Measurements from ENCODE around the gene KCND2.
"Not testable (repeated sequence)": the region's sequence is repeated elsewhere in the genome, so short reads cannot be mapped to it uniquely, and the experiment has no call there.

The KCND2 gene

GRCh38 chr7:120691915-120692314 is 418.9 kb downstream of the KCND2 start:
- no peak overlapping the region for H3K27ac ChIP-seq (ENCODE audit: low read depth, low read length)
- no peaks in the 10 kb centered on the region for H3K9me2 ChIP-seq (replicated peaks; ENCODE audit: control insufficient read depth, low read length)
- no peaks in the 10 kb centered on the region for H3K79me2 ChIP-seq (ENCODE audit: control insufficient read depth, low read length)
- H3K4me2 ChIP-seq (ENCODE audit: low read length) = no peak overlapping the region
- no peaks in the 10 kb centered on the region for H3F3A ChIP-seq (ENCODE audit: control insufficient read depth, insufficient read depth)
- H3K27me3 ChIP-seq (ENCODE audit: control insufficient read depth, low read length) = no peaks in the 10 kb centered on the region
- TF ChIP-seq EZH2phosphoT487 (IDR thresholded peaks at IDR 0.05; ENCODE audit: borderline replicate concordance, low read length) = no peak
- TF ChIP-seq CTCF (IDR thresholded peaks at IDR 0.05; ENCODE audit: low read depth, low read length, poor library complexity, severe bottlenecking) = no peak
- H3K36me3 ChIP-seq (ENCODE audit: control insufficient read depth, low read length) = no peaks in the 10 kb centered on the region
- no peaks in the 10 kb centered on the region for H3K4me1 ChIP-seq (ENCODE audit: control insufficient read depth, low read length)
- no peaks in the 10 kb centered on the region for H3K9me3 ChIP-seq (ENCODE audit: control insufficient read depth, insufficient read depth, low read length)
- H4K20me1 ChIP-seq (ENCODE audit: control insufficient read depth, insufficient read depth, low read depth, low read length) = no peaks in the 10 kb centered on the region
- no peak overlapping the region for H3K4me3 ChIP-seq (ENCODE audit: low read length)

GRCh38 chr7:120695848-120696247 is 422.9 kb downstream of the KCND2 start:
- no peak overlapping the region for H3K4me2 ChIP-seq (ENCODE audit: low read length)
- H3K4me1 ChIP-seq (ENCODE audit: control insufficient read depth, low read length) = no peaks in the 10 kb centered on the region
- H3K4me3 ChIP-seq (ENCODE audit: low read length) = no peak overlapping the region
- no peaks in the 10 kb centered on the region for H3K36me3 ChIP-seq (ENCODE audit: control insufficient read depth, low read length)
- H3K9me2 ChIP-seq (replicated peaks; ENCODE audit: control insufficient read depth, low read length) = no peaks in the 10 kb centered on the region
- no peaks in the 10 kb centered on the region for H3K27me3 ChIP-seq (ENCODE audit: control insufficient read depth, low read length)
- H3F3A ChIP-seq (ENCODE audit: control insufficient read depth, insufficient read depth) = no peaks in the 10 kb centered on the region
- TF ChIP-seq CTCF (IDR thresholded peaks at IDR 0.05; ENCODE audit: low read depth, low read length, poor library complexity, severe bottlenecking) (no peak), EZH2phosphoT487 (IDR thresholded peaks at IDR 0.05; ENCODE audit: borderline replicate concordance, low read length) (no peak)
- H3K9me3 ChIP-seq (ENCODE audit: control insufficient read depth, insufficient read depth, low read length) = no peaks in the 10 kb centered on the region
- no peaks in the 10 kb centered on the region for H4K20me1 ChIP-seq (ENCODE audit: control insufficient read depth, insufficient read depth, low read depth, low read length)
- H3K79me2 ChIP-seq (ENCODE audit: control insufficient read depth, low read length) = no peaks in the 10 kb centered on the region
- no peak overlapping the region for H3K27ac ChIP-seq (ENCODE audit: low read depth, low read length)

GRCh38 chr7:120700796-120701195 is 427.8 kb downstream of the KCND2 start:
- Histone ChIP-seq H3K4me1 (ENCODE audit: control insufficient read depth, low read length) (no peaks in the 10 kb centered on the region), H3K4me2 (ENCODE audit: low read length) (no peak overlapping the region), H3K9me2 (replicated peaks; ENCODE audit: control insufficient read depth, low read length) (no peaks in the 10 kb centered on the region), H3F3A (ENCODE audit: control insufficient read depth, insufficient read depth) (no peaks in the 10 kb centered on the region), H3K9me3 (ENCODE audit: control insufficient read depth, insufficient read depth, low read length) (no peaks in the 10 kb centered on the region), H3K27ac (ENCODE audit: low read depth, low read length) (no peak overlapping the region), H3K4me3 (ENCODE audit: low read length) (no peak overlapping the region), H3K36me3 (ENCODE audit: control insufficient read depth, low read length) (no peaks in the 10 kb centered on the region), H3K27me3 (ENCODE audit: control insufficient read depth, low read length) (no peaks in the 10 kb centered on the region), H3K79me2 (ENCODE audit: control insufficient read depth, low read length) (no peaks in the 10 kb centered on the region), H4K20me1 (ENCODE audit: control insufficient read depth, insufficient read depth, low read depth, low read length) (no peaks in the 10 kb centered on the region)
- TF ChIP-seq EZH2phosphoT487 (IDR thresholded peaks at IDR 0.05; ENCODE audit: borderline replicate concordance, low read length) (no peak), CTCF (IDR thresholded peaks at IDR 0.05; ENCODE audit: low read depth, low read length, poor library complexity, severe bottlenecking) (no peak)

GRCh38 chr7:120702408-120702807 is 429.4 kb downstream of the KCND2 start:
- not testable (repeated sequence) for H3K27me3 ChIP-seq (ENCODE audit: control insufficient read depth, low read length); H3K4me2 ChIP-seq (ENCODE audit: low read length); H3K9me2 ChIP-seq (replicated peaks; ENCODE audit: control insufficient read depth, low read length); H3K9me3 ChIP-seq (ENCODE audit: control insufficient read depth, insufficient read depth, low read length); H3K27ac ChIP-seq (ENCODE audit: low read depth, low read length); H3K36me3 ChIP-seq (ENCODE audit: control insufficient read depth, low read length); H3F3A ChIP-seq (ENCODE audit: control insufficient read depth, insufficient read depth); H4K20me1 ChIP-seq (ENCODE audit: control insufficient read depth, insufficient read depth, low read depth, low read length); H3K79me2 ChIP-seq (ENCODE audit: control insufficient read depth, low read length); H3K4me3 ChIP-seq (ENCODE audit: low read length); H3K4me1 ChIP-seq (ENCODE audit: control insufficient read depth, low read length)

Measured in DOHH2 (cell line).